Measurements from ENCODE around the gene USP3.
"Not testable (repeated sequence)": the region's sequence is repeated elsewhere in the genome, so short reads cannot be mapped to it uniquely, and the experiment has no call there.

The USP3 gene

DNA sequence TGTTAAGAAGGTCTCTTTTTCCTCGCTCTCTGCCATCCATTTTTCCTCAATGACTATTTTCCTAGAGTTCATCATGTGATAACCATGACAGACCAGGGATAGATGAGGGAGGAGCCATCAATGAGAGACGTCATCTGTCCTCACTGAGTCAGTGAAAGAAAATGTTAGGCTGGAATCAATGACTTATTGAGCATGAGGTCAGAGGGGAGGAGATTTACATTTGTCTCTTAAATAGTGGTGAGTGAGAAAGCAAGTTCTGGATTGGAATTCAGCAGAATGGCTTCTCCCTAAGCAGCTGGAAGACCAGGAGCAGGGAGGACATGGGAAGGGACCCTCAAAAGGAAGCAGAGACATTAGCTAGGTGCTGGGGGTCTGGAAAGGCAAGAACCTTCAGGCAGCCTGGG, 28.2 kb upstream of the USP3 start:
- DNase-seq = no peak

DNA sequence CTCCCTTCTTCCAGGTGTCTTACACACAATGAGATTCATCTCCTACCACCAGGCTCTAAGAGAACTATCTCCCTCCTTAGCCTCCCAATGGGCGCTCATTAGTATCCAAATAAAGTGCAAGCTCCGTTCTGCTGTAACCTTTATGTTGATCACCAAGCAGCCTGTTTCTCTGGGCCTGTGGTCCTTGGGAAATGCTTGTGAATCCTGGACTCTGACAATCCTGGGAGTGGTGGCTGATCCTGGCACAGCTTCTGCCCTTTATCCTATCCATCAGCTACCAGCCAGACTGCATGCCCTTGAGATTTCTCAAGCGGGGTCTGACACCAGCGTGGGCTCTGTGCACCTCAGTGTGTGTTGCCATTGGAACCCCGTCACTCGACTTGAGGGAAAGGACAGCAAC, 26.1 kb upstream of the USP3 start:
- no peak for DNase-seq

DNA sequence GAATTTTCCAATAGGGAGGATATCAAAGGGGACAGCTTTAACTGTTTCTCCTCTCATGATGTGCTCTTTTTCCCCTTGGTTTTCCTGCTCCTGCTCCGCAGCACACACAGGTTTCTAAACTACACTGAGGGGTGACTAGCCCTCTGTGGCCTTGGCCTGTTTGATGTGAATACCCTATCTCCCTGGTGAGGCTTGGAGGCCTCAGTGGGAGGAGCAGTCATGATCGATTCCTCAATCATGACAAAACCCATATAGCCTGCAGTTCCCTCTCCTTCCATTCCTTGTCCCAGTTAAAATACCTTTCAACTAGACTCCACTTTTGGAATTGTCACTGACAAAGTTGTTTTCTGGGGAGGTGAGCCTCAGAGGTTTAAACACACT, 24.0 kb upstream of the USP3 start:
- no peak for DNase-seq

- DNase-seq = peak; percentile 63
Observed at GRCh38 chr15:63481105-63481810, 23.1 kb upstream of the USP3 start.

- DNase-seq = no peak
Observed at GRCh38 chr15:63482874-63483323, 21.5 kb upstream of the USP3 start.

GRCh38 chr15:63483521-63484371, 20.6 kb upstream of the USP3 start:
- peak; percentile 49 for DNase-seq

GRCh38 chr15:63484433-63485186, 19.8 kb upstream of the USP3 start:
- no peak for DNase-seq

- peak; percentile 93 for DNase-seq
Observed at GRCh38 chr15:63487076-63487757, 17.2 kb upstream of the USP3 start.

DNA sequence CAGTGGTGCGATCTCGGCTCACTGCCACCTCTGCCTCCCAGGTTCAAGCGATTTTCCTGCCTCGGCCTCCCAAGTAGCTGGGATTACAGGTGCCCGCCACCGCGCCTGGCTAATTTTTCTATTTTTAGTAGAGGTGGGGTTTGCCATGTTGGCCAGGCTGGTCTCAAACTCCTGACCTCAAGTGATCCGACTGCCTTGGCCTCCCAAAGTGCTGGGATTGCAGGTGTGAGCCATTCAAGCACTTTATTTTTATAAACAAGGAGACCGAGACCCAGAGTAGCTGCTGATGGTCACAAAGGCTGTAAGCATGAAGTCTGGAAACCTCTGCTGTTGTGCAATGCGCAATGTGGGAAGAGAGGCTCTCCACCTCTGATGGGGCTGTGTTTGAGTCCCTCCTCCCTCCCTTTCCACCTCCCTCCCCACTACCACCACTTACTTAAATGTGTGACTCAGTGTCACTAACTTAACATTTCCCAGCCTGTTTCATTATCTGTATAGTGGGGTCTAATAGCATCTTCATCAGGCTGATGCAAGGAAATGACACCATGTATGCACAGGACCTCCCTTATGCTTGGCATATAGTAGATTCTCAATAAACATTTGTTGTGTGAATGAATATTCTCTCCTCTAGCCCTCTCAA, 16.5 kb upstream of the USP3 start:
- DNase-seq = not testable (repeated sequence)

- DNase-seq = no peak
Observed at GRCh38 chr15:63488398-63488960, 15.9 kb upstream of the USP3 start.

- no peak for DNase-seq
Observed at GRCh38 chr15:63489352-63489751, 15.0 kb upstream of the USP3 start.

- DNase-seq = no peak
Observed at GRCh38 chr15:63490345-63491034, 13.9 kb upstream of the USP3 start.

DNA sequence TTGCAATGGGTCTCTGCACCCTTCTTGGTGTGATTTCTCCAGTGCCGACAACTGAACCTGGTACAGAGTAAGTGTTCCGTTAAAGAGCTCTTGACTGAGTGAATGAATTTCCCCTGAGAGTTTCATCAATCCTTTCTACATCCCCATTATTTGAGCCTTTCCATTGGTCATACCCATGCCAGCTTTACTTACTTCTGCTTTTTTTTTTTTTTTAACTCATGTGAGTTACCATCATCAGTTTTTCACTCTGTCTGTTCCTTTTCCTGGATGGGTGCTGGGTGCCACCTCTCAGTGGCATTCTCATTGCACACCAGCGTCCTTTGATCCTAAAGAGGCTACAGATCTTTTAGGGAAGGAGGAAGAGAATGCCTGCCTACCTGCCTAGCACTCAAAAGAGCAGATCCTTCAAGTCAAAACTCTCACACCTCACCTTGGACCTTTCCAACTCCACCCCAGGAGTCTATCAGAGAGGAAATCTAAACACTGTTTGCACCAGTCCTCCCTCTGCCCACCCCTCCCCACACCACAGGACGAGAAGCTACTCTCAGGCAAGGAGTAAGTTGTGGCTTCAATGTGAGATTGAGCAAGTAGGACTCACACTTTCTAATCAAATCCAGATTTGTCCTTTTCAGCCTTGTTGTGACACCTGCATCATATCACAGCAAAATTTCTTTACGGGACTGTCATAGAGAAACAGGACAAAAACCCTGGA, 13.1 kb upstream of the USP3 start:
- DNase-seq = no peak

GRCh38 chr15:63491979-63492378, 12.4 kb upstream of the USP3 start:
- DNase-seq = no peak

GRCh38 chr15:63492541-63493077, 11.8 kb upstream of the USP3 start:
- no peak for DNase-seq

DNA sequence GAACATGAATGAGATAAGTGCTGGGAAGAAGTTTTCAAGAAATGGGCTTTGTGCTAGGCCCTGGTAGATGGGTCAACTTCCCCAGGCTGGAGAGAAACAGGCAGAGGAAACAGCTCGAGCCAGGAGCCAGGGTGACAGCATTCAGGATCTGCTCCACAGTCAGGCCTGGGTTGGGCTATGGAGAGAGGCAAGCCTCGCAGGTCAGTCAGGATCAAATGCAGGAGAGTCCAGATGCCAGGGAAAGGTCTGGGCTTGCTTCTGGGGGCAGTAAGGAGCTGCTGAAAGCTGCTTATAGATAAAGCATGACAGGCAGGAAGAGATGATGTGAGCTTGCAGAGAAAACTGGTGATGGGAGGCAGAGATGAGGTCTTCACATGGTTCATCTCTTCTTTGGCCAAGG, 11.0 kb upstream of the USP3 start:
- DNase-seq = no peak

GRCh38 chr15:63494408-63494807, 10.0 kb upstream of the USP3 start:
- DNase-seq = peak; percentile 45

DNA sequence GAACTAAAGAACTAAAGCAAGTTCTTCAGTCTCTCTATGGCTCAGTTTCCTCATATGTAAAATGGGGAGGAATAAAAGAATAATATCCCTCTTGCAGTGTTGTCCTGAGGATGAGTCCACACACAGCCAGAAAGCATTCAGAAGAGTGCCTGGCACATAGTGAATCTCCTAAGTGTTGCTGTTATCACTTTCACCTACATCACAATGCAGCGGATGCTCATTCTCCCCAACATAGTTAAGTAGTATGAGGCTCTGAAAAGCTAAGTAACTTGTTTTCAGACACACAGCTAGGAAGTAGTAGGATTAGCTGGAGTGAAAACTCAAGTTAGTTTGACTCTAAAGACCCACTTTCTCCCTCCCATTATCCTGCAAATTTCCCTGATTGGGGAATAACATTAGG, 9.1 kb upstream of the USP3 start:
- DNase-seq = peak; percentile 44

DNA sequence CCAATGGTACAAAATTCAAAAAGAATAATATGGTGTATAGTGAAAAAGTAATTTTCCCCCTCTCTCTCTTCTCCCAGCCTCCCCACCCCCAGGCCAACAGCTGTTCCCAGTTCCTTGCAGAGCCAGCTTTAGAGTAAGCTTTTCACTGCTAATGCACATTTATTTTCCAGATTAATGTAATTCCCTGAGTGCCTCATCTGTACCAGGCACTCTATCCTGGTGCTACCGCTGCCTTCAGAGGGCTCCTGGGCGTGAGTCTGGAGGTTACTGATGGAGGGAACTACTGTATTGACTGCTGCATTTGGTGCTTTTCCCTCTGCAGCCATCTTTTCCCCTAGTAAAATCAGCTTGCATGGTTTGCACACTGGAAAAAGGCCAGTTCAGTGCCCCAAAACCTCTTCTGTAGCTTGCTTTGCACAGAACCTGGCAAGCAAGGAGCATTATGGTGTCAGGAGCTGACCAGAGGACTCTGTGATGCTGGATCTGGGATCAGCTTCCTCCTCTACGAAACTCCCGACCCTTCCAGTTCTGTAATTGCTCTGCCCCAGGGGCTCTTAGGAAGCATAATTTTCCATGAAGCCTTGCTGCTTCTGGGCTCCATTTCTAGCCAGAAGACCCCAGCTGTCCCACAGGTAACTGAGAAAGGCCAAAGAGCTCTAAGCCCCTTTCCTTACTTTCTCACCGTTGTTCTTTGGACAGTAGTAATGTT, 8.5 kb upstream of the USP3 start:
- DNase-seq = no peak

Data from CD4-positive, alpha-beta T cell treated with Interleukin-17A for 4 hours (primary cell).